ENCODE measurements around the gene UBE2E2. TPM values are rescaled to one million over a fixed set of nuclear protein-coding genes. Genes with fewer than 3 reads are reported as not detected.

The UBE2E2 gene
- total and polyA plus RNA-seq, 2 experiments from 2014 or later = 29.0 to 75.4 TPM

GRCh38 chr3:23518441-23518840, 315.3 kb downstream of the UBE2E2 start:
- in situ Hi-C loops (cut with MboI) = no loop called here

GRCh38 chr3:23519314-23520208, 316.4 kb downstream of the UBE2E2 start:
- Histone ChIP-seq H3K79me2 (ENCODE audit: insufficient read depth) (no peaks in the 10 kb centered on the region), H3K9ac (no peak overlapping the region), H3K36me3 (ENCODE audit: low read depth) (no peaks in the 10 kb centered on the region), H4K20me1 (ENCODE audit: insufficient read depth) (no peaks in the 10 kb centered on the region), H3K27me3 (replicated peaks; ENCODE audit: insufficient read depth) (no peaks in the 10 kb centered on the region), H3K4me1 (ENCODE audit: insufficient read depth) (0 out of 2 replicates have a peak, but pooled peaks cover 5% of the 10 kb centered on the region), H2AFZ (no peak overlapping the region), H3K9me2 (ENCODE audit: insufficient read depth) (no peaks in the 10 kb centered on the region), H3K4me2 (ENCODE audit: unreplicated experiment) (no peak overlapping the region), H3K4me3 (no peak overlapping the region), H3F3A (ENCODE audit: insufficient read depth) (no peaks in the 10 kb centered on the region), H3K9me3 (ENCODE audit: low read depth) (no peaks in the 10 kb centered on the region), H3K27ac (no peak overlapping the region)
- no peak for DNase-seq
- no peak for TF ChIP-seq EZH2phosphoT487 (IDR thresholded peaks at IDR 0.05; ENCODE audit: insufficient read depth, low read depth)
- no peak for TF ChIP-seq EZH2 (IDR thresholded peaks at IDR 0.05; ENCODE audit: insufficient read depth, poor library complexity, severe bottlenecking)
- 82 to 86% methylated on average over 4 of the region's 4 CpGs for WGBS, 2 experiments (ENCODE audit: low coverage in 1 of 2, low lambda C conversion rate in 2 of 2, missing lambda C conversion rate in 2 of 2)
- in situ Hi-C loops (cut with MboI) = no loop called here

More at GRCh38 chr3:23518441-23518840, 315.3 kb downstream of the UBE2E2 start:
- no peak overlapping the region for H3K4me3 ChIP-seq
- no peaks in the 10 kb centered on the region for H3K79me2 ChIP-seq (ENCODE audit: insufficient read depth)
- TF ChIP-seq EZH2 (IDR thresholded peaks at IDR 0.05; ENCODE audit: insufficient read depth, poor library complexity, severe bottlenecking) = no peak
- no peak for TF ChIP-seq EZH2phosphoT487 (IDR thresholded peaks at IDR 0.05; ENCODE audit: insufficient read depth, low read depth)
- DNase-seq = no peak
- no peaks in the 10 kb centered on the region for H3K9me2 ChIP-seq (ENCODE audit: insufficient read depth)
- 86 to 97% methylated on average over 2 of the region's 2 CpGs for WGBS, 2 experiments (ENCODE audit: low coverage in 1 of 2, low lambda C conversion rate in 2 of 2, missing lambda C conversion rate in 2 of 2)
- H3K27me3 ChIP-seq (replicated peaks; ENCODE audit: insufficient read depth) = no peaks in the 10 kb centered on the region
- H3K27ac ChIP-seq = no peak overlapping the region
- H3K4me1 ChIP-seq (ENCODE audit: insufficient read depth) = 0 out of 2 replicates have a peak, but pooled peaks cover 5% of the 10 kb centered on the region
- H2AFZ ChIP-seq = no peak overlapping the region
- H3K36me3 ChIP-seq (ENCODE audit: low read depth) = no peaks in the 10 kb centered on the region
- H3F3A ChIP-seq (ENCODE audit: insufficient read depth) = no peaks in the 10 kb centered on the region
- H3K9me3 ChIP-seq (ENCODE audit: low read depth) = no peaks in the 10 kb centered on the region
- H4K20me1 ChIP-seq (ENCODE audit: insufficient read depth) = no peaks in the 10 kb centered on the region
- H3K4me2 ChIP-seq (ENCODE audit: unreplicated experiment) = no peak overlapping the region
- H3K9ac ChIP-seq = no peak overlapping the region

DNA sequence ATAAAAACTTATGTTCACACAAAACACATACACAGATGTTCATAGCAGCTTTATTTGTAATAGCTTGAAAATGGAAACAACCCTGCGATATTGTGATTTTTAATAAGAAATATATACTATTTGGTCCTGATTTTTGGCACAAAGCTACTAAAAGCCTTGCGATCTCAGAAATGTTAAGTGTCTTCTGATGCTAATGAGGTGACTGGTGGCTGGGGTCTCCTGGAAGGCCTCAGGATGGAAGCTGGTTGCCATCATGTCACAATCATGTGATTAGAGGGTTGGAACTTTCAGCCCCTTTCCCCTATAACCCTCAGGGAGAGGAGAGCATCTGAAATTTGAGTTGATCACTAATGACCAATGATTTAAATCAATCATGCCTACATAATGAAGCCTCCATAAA, 324.2 kb downstream of the UBE2E2 start:
- no peaks in the 10 kb centered on the region for H3K4me1 ChIP-seq (ENCODE audit: insufficient read depth)
- no peak overlapping the region for H3K27ac ChIP-seq
- no peak overlapping the region for H3K9ac ChIP-seq
- no peaks in the 10 kb centered on the region for H3K27me3 ChIP-seq (replicated peaks; ENCODE audit: insufficient read depth)
- WGBS, 2 experiments (ENCODE audit: low coverage in 1 of 2, low lambda C conversion rate in 2 of 2, missing lambda C conversion rate in 2 of 2) = 95 to 100% methylated on average over 2 of the region's 2 CpGs
- H3K79me2 ChIP-seq (ENCODE audit: insufficient read depth) = no peaks in the 10 kb centered on the region
- H3K4me2 ChIP-seq (ENCODE audit: unreplicated experiment) = no peak overlapping the region
- H3K9me2 ChIP-seq (ENCODE audit: insufficient read depth) = no peaks in the 10 kb centered on the region
- no peaks in the 10 kb centered on the region for H4K20me1 ChIP-seq (ENCODE audit: insufficient read depth)
- no peak for TF ChIP-seq EZH2phosphoT487 (IDR thresholded peaks at IDR 0.05; ENCODE audit: insufficient read depth, low read depth)
- no peak for TF ChIP-seq EZH2 (IDR thresholded peaks at IDR 0.05; ENCODE audit: insufficient read depth, poor library complexity, severe bottlenecking)
- no peak for DNase-seq
- in situ Hi-C loops (cut with MboI) = no loop called here
- no peaks in the 10 kb centered on the region for H3F3A ChIP-seq (ENCODE audit: insufficient read depth)
- no peak overlapping the region for H2AFZ ChIP-seq
- H3K9me3 ChIP-seq (ENCODE audit: low read depth) = no peaks in the 10 kb centered on the region
- H3K36me3 ChIP-seq (ENCODE audit: low read depth) = no peaks in the 10 kb centered on the region
- H3K4me3 ChIP-seq = no peak overlapping the region

GRCh38 chr3:23533596-23533995, 330.5 kb downstream of the UBE2E2 start:
- in situ Hi-C loops (cut with MboI) = no loop called here
- Histone ChIP-seq H3K4me3 (no peak overlapping the region), H2AFZ (no peak overlapping the region), H3K9ac (no peak overlapping the region), H3K27ac (no peak overlapping the region), H3K9me2 (ENCODE audit: insufficient read depth) (no peaks in the 10 kb centered on the region), H3K79me2 (ENCODE audit: insufficient read depth) (no peaks in the 10 kb centered on the region), H3K27me3 (replicated peaks; ENCODE audit: insufficient read depth) (no peaks in the 10 kb centered on the region), H3F3A (ENCODE audit: insufficient read depth) (no peaks in the 10 kb centered on the region), H3K4me1 (ENCODE audit: insufficient read depth) (no peaks in the 10 kb centered on the region), H3K9me3 (ENCODE audit: low read depth) (no peaks in the 10 kb centered on the region), H3K36me3 (ENCODE audit: low read depth) (no peaks in the 10 kb centered on the region), H3K4me2 (ENCODE audit: unreplicated experiment) (no peak overlapping the region), H4K20me1 (ENCODE audit: insufficient read depth) (no peaks in the 10 kb centered on the region)
- 97 to 99% methylated on average over 11 of the region's 11 CpGs for WGBS, 2 experiments (ENCODE audit: low coverage in 1 of 2, low lambda C conversion rate in 2 of 2, missing lambda C conversion rate in 2 of 2)
- DNase-seq = no peak
- TF ChIP-seq EZH2 (IDR thresholded peaks at IDR 0.05; ENCODE audit: insufficient read depth, poor library complexity, severe bottlenecking) (no peak), EZH2phosphoT487 (IDR thresholded peaks at IDR 0.05; ENCODE audit: insufficient read depth, low read depth) (no peak)
